AG04449 (cell line): ENCODE data around the gene DMXL1.

Source experiments
- CTCF ChIA-PET: fragments of 350-600 bp; formaldehyde crosslinking; extraction: SDS; loops from one replicate; lab custom pipeline; 2021; ENCODE audit warnings: antibody characterized with exemption; lab: Yijun Ruan, JAX
- POLR2A ChIA-PET: fragments of 400-600, 350-600 bp; formaldehyde crosslinking; extraction: SDS; loops from one replicate; lab custom pipeline; 2020; ENCODE audit warnings: antibody characterized with exemption, inconsistent platforms; lab: Yijun Ruan, JAX
- DNase-seq: peaks from one replicate; pipeline ENCODE4 v3.0.0-alpha.2; 2010; ENCODE audit warnings: low read depth, low spot score
- H3K4me3 ChIP-seq: 2 replicates; pipeline ENCODE4 v1.5.1; 2011; ENCODE audit warnings: low read depth, mild to moderate bottlenecking, control low read depth, low read length
- CTCF ChIP-seq: IDR thresholded peaks from one replicate; pipeline ENCODE4 v1.5.1; 2011; ENCODE audit warnings: mild to moderate bottlenecking, moderate library complexity, low read length, control low read depth, inconsistent platforms; ENCODE audit not compliant: insufficient read depth; ENCODE audit errors: missing control alignments

DMXL1 gene

GRCh38 chr5:119280380-119280779, 209.5 kb downstream of the DMXL1 start:
- no peak for TF ChIP-seq CTCF
- no peak for DNase-seq
- ChIA-PET POLR2A (no interaction called here), CTCF (interaction anchor here (1.5 kb wide), 1 partner anchor 131 kb away, joined by 6 read pairs; no protein-coding TSS in a partner anchor)
- H3K4me3 ChIP-seq, result no peak overlapping the region

GRCh38 chr5:119282628-119283027, 211.7 kb downstream of the DMXL1 start:
- ChIA-PET POLR2A (no interaction called here), CTCF (no interaction called here)
- no peak for DNase-seq
- TF ChIP-seq CTCF, result no peak
- H3K4me3 ChIP-seq, result no peak overlapping the region

GRCh38 chr5:119284031-119284430, 213.1 kb downstream of the DMXL1 start:
- CTCF ChIA-PET, result interaction anchor here (0.7 to 1.4 kb wide), 2 partner anchors 11 to 14 kb away, joined by 3 to 4 read pairs; no protein-coding TSS in a partner anchor
- TF ChIP-seq CTCF, result no peak
- no peak for DNase-seq
- POLR2A ChIA-PET, result interaction anchor here (0.8 kb wide), 1 partner anchor 9 kb away, joined by 3 read pairs; no protein-coding TSS in a partner anchor
- no peak overlapping the region for H3K4me3 ChIP-seq

- no peak for TF ChIP-seq CTCF
- POLR2A ChIA-PET, result no interaction called here
- CTCF ChIA-PET, result interaction anchor here (1.1 to 1.4 kb wide), 2 partner anchors 18 to 127 kb away, joined by 3 to 6 read pairs; no protein-coding TSS in a partner anchor
- no peak overlapping the region for H3K4me3 ChIP-seq
- DNase-seq, result no peak
Observed at GRCh38 chr5:119285070-119285916, 214.4 kb downstream of the DMXL1 start.

- no peak overlapping the region for H3K4me3 ChIP-seq
- TF ChIP-seq CTCF, result no peak
- CTCF ChIA-PET, result no interaction called here
- POLR2A ChIA-PET, result interaction anchor here (1.6 kb wide), 1 partner anchor 19 kb away, joined by 6 read pairs; no protein-coding TSS in a partner anchor
- DNase-seq, result no peak
Observed at GRCh38 chr5:119286511-119287488, 215.9 kb downstream of the DMXL1 start.
